ENCODE measurements around the gene CDH6. TPM values are rescaled to one million over a fixed set of nuclear protein-coding genes. Genes with fewer than 3 reads are reported as not detected.

The CDH6 gene
- total RNA-seq, 1 donor from 2014 or later: 17.9 TPM

GRCh38 chr5:31270396-31270795, 76.9 kb downstream of the CDH6 start:
- peak; percentile 50 for DNase-seq (ENCODE audit: low spot score)
- Histone ChIP-seq H3K4me2 (no peak overlapping the region), H3K9me3 (ENCODE audit: low read depth) (no peaks in the 10 kb centered on the region), H3K27me3 (no peaks in the 10 kb centered on the region), H3K4me1 (peaks cover 21% of the 10 kb centered on the region), H3F3A (ENCODE audit: low read depth) (no peaks in the 10 kb centered on the region), H3K4me3 (no peak overlapping the region), H3K79me2 (ENCODE audit: low read depth) (no peaks in the 10 kb centered on the region), H4K20me1 (ENCODE audit: low read depth) (no peaks in the 10 kb centered on the region), H3K27ac (no peak overlapping the region), H2AFZ (replicated peaks) (no peak overlapping the region), H3K36me3 (no peaks in the 10 kb centered on the region), H3K9ac (no peak overlapping the region)
- Mint-ChIP-seq H3K4me1 (peaks cover 17% of the 10 kb centered on the region), H3K36me3 (peaks cover 16% of the 10 kb centered on the region), H3K4me3 (no peak overlapping the region), H3K27ac (no peak overlapping the region), H3K9me3 (no peaks in the 10 kb centered on the region), H3K27me3 (ENCODE audit: insufficient read depth, low read depth) (no peaks in the 10 kb centered on the region)
- TF ChIP-seq CTCF (IDR thresholded peaks at IDR 0.05) (peak; percentile 82), EZH2 (IDR thresholded peaks at IDR 0.05) (no peak), EZH2phosphoT487 (IDR thresholded peaks at IDR 0.05) (no peak)

GRCh38 chr5:31271567-31271966, 78.1 kb downstream of the CDH6 start:
- DNase-seq (ENCODE audit: low spot score): no peak
- no peaks in the 10 kb centered on the region for H3K36me3 ChIP-seq
- no peak overlapping the region for H3K4me2 ChIP-seq
- H2AFZ ChIP-seq (replicated peaks): no peak overlapping the region
- no peak overlapping the region for H3K27ac Mint-ChIP-seq
- no peaks in the 10 kb centered on the region for H3K9me3 ChIP-seq (ENCODE audit: low read depth)
- no peaks in the 10 kb centered on the region for H3K27me3 Mint-ChIP-seq (ENCODE audit: insufficient read depth, low read depth)
- H3K4me1 Mint-ChIP-seq: peaks cover 17% of the 10 kb centered on the region
- no peaks in the 10 kb centered on the region for H4K20me1 ChIP-seq (ENCODE audit: low read depth)
- H3K4me3 ChIP-seq: no peak overlapping the region
- H3K9ac ChIP-seq: no peak overlapping the region
- no peak overlapping the region for H3K27ac ChIP-seq
- H3K36me3 Mint-ChIP-seq: peaks cover 18% of the 10 kb centered on the region
- no peaks in the 10 kb centered on the region for H3K27me3 ChIP-seq
- H3F3A ChIP-seq (ENCODE audit: low read depth): no peaks in the 10 kb centered on the region
- no peak overlapping the region for H3K4me3 Mint-ChIP-seq
- peaks cover 21% of the 10 kb centered on the region for H3K4me1 ChIP-seq
- no peaks in the 10 kb centered on the region for H3K9me3 Mint-ChIP-seq
- no peaks in the 10 kb centered on the region for H3K79me2 ChIP-seq (ENCODE audit: low read depth)
- TF ChIP-seq EZH2phosphoT487 (IDR thresholded peaks at IDR 0.05): no peak
- TF ChIP-seq CTCF (IDR thresholded peaks at IDR 0.05): no peak
- no peak for TF ChIP-seq EZH2 (IDR thresholded peaks at IDR 0.05)

- peaks cover 19% of the 10 kb centered on the region for H3K36me3 Mint-ChIP-seq
- no peaks in the 10 kb centered on the region for H3K9me3 Mint-ChIP-seq
- DNase-seq (ENCODE audit: low spot score): peak; percentile 4
- peaks cover 17% of the 10 kb centered on the region for H3K4me1 Mint-ChIP-seq
- Histone ChIP-seq H3K9me3 (ENCODE audit: low read depth) (no peaks in the 10 kb centered on the region), H3K4me2 (no peak overlapping the region), H3K4me1 (peaks cover 21% of the 10 kb centered on the region), H4K20me1 (ENCODE audit: low read depth) (no peaks in the 10 kb centered on the region), H3K9ac (no peak overlapping the region), H2AFZ (replicated peaks) (no peak overlapping the region), H3K27ac (no peak overlapping the region), H3F3A (ENCODE audit: low read depth) (no peaks in the 10 kb centered on the region), H3K4me3 (no peak overlapping the region), H3K36me3 (no peaks in the 10 kb centered on the region), H3K27me3 (no peaks in the 10 kb centered on the region), H3K79me2 (ENCODE audit: low read depth) (no peaks in the 10 kb centered on the region)
- no peak overlapping the region for H3K4me3 Mint-ChIP-seq
- no peak overlapping the region for H3K27ac Mint-ChIP-seq
- H3K27me3 Mint-ChIP-seq (ENCODE audit: insufficient read depth, low read depth): no peaks in the 10 kb centered on the region
- TF ChIP-seq EZH2phosphoT487 (IDR thresholded peaks at IDR 0.05) (no peak), CTCF (IDR thresholded peaks at IDR 0.05) (no peak), EZH2 (IDR thresholded peaks at IDR 0.05) (no peak)
Measured at GRCh38 chr5:31273161-31273560, 79.7 kb downstream of the CDH6 start.
